H1 (cell line): ENCODE measurements around the gene ANXA7. TPM values are rescaled to one million over a fixed set of nuclear protein-coding genes. Genes with fewer than 3 reads are reported as not detected.

ENCODE experiments used
- CTCF ChIA-PET: fragments of 300-600 bp; sonication (Branson Sonifier 250); formaldehyde crosslinking; loops from one replicate; lab custom pipeline; 2021; ENCODE audit not compliant: partially characterized antibody; lab: Charles Lee
- POLR2A ChIA-PET: fragments of 300-600 bp; sonication (Branson Sonifier 250); formaldehyde crosslinking; loops from one replicate; lab custom pipeline; 2021; ENCODE audit warnings: inconsistent platforms; ENCODE audit not compliant: partially characterized antibody; lab: Charles Lee
- DNase-seq, 2 experiments: peaks; one replicate each; pipeline versions ENCODE4 v3.0.0 to v3.0.0-alpha.2; 2010 to 2022; ENCODE audit warnings: low spot score in 2 of 2, low read depth in 1 of 2, mixed read lengths in 1 of 2
- FAIRE-seq: peaks from 2 replicates; lab custom pipeline; 2011; peaks lifted over from hg19 to GRCh38; lab: Jason Lieb, UNC
- H2AFZ ChIP-seq: 2 replicates; pipeline ENCODE4 v1.8.1; 2012; ENCODE audit warnings: low read length, inconsistent platforms
- H2AK5ac ChIP-seq: 2 replicates; pipeline ENCODE4 v1.6.1; 2013; ENCODE audit warnings: low read depth, low read length
- H2BK120ac ChIP-seq: replicated peaks from 2 replicates; pipeline ENCODE3; 2013; ENCODE audit warnings: low read depth, low read length, inconsistent platforms
- H2BK12ac ChIP-seq: 2 replicates; pipeline ENCODE4 v1.6.1; 2013; ENCODE audit warnings: low read depth, low read length
- H2BK15ac ChIP-seq: 2 replicates; pipeline ENCODE4 v1.6.1; 2013; ENCODE audit warnings: low read length
- H2BK20ac ChIP-seq: 2 replicates; pipeline ENCODE4 v1.6.1; 2013; ENCODE audit warnings: low read length
- H2BK5ac ChIP-seq: 2 replicates; pipeline ENCODE4 v1.6.1; 2013; ENCODE audit warnings: low read depth, low read length
- H3K14ac ChIP-seq: 2 replicates; pipeline ENCODE4 v1.6.1; 2013; ENCODE audit warnings: inconsistent platforms; ENCODE audit not compliant: insufficient read length
- H3K18ac ChIP-seq: 2 replicates; pipeline ENCODE4 v1.6.1; 2013; ENCODE audit warnings: low read length; ENCODE audit errors: extremely low read depth
- H3K23ac ChIP-seq: 2 replicates; pipeline ENCODE4 v1.6.1; 2013; ENCODE audit warnings: inconsistent platforms; ENCODE audit not compliant: insufficient read length
- H3K23me2 ChIP-seq: 2 replicates; pipeline ENCODE4 v1.6.1; 2013; ENCODE audit warnings: low read depth, low read length
- H3K27ac ChIP-seq: 2 replicates; pipeline ENCODE4 v1.6.1; 2011; ENCODE audit warnings: low read depth, low read length, inconsistent platforms
- H3K27me3 ChIP-seq, 4 experiments: replicated peaks in 1 of 4; 1 replicate in 1 of 4; 2 replicates in 3 of 4; pipeline versions ENCODE4 v1.6.1 to v1.8.1; 2011 to 2013; ENCODE audit warnings: low read length in 3 of 4, mild to moderate bottlenecking in 3 of 4, inconsistent platforms in 2 of 4, mixed read lengths in 2 of 4, moderate library complexity in 1 of 4; ENCODE audit not compliant: control insufficient read depth in 3 of 4, insufficient read depth in 3 of 4; ENCODE audit errors: extremely low read depth in 1 of 4
- H3K36me3 ChIP-seq, 4 experiments: 2 replicates each; pipeline versions ENCODE4 v1.6.1 to v1.8.1; 2011 to 2013; ENCODE audit warnings: mild to moderate bottlenecking in 4 of 4, low read length in 3 of 4, moderate library complexity in 2 of 4, control low read depth in 1 of 4, inconsistent platforms in 1 of 4; ENCODE audit not compliant: insufficient read depth in 4 of 4, control insufficient read depth in 2 of 4
- H3K4ac ChIP-seq: replicated peaks from 2 replicates; pipeline ENCODE3; 2013; ENCODE audit warnings: low read length, low read depth, mixed read lengths, inconsistent platforms; ENCODE audit not compliant: insufficient read length
- H3K4me1 ChIP-seq, 4 experiments: replicated peaks in 1 of 4; 1 replicate in 1 of 4; 2 replicates in 3 of 4; pipeline versions ENCODE4 v1.6.1 to v1.8.1; 2011 to 2013; ENCODE audit warnings: low read length in 3 of 4, inconsistent platforms in 2 of 4, mixed read lengths in 1 of 4; ENCODE audit not compliant: insufficient read depth in 4 of 4, control insufficient read depth in 3 of 4
- H3K4me2 ChIP-seq, 2 experiments: 2 replicates each; pipeline versions ENCODE4 v1.6.1 to v1.8.1; 2011 to 2013; ENCODE audit warnings: low read depth in 2 of 2, low read length in 2 of 2, control low read depth in 1 of 2, inconsistent platforms in 1 of 2, mild to moderate bottlenecking in 1 of 2; ENCODE audit not compliant: insufficient read depth in 1 of 2
- H3K4me3 ChIP-seq, 4 experiments: fragments of 200-600, 300-600 bp in 1 of 4; sonication (generic), shearing (Covaris generic), sonication (Bioruptor Twin) in 1 of 4; 2 replicates each; pipeline versions ENCODE4 v1.5.1 to v1.8.1; 2011 to 2016; ENCODE audit warnings: low read length in 4 of 4, low read depth in 3 of 4, control low read depth in 2 of 4, inconsistent platforms in 2 of 4, mild to moderate bottlenecking in 2 of 4, mixed read lengths in 1 of 4, moderate library complexity in 1 of 4; ENCODE audit not compliant: insufficient read depth in 2 of 4; ENCODE audit errors: extremely low read depth in 1 of 4
- H3K56ac ChIP-seq: replicated peaks from 2 replicates; pipeline ENCODE3; 2013; ENCODE audit warnings: low read depth, mild to moderate bottlenecking, mixed read lengths, low read length, inconsistent platforms; ENCODE audit not compliant: insufficient read length
- H3K79me1 ChIP-seq: 2 replicates; pipeline ENCODE4 v1.6.1; 2013; ENCODE audit warnings: low read depth, low read length, control low read depth
- H3K79me2 ChIP-seq, 2 experiments: 2 replicates each; pipeline versions ENCODE4 v1.6.1 to v1.8.1; 2012 to 2013; ENCODE audit warnings: low read length in 2 of 2, mild to moderate bottlenecking in 2 of 2, inconsistent platforms in 1 of 2; ENCODE audit not compliant: insufficient read depth in 2 of 2, control insufficient read depth in 1 of 2
- H3K9ac ChIP-seq, 4 experiments: replicated peaks in 1 of 4; 1 replicate in 1 of 4; 2 replicates in 3 of 4; pipeline versions ENCODE4 v1.6.1 to v1.8.1; 2011 to 2013; ENCODE audit warnings: low read depth in 3 of 4, low read length in 3 of 4, control low read depth in 2 of 4, mild to moderate bottlenecking in 2 of 4, moderate library complexity in 2 of 4, inconsistent platforms in 1 of 4; ENCODE audit errors: extremely low read depth in 1 of 4
- H3K9me3 ChIP-seq, 2 experiments: 2 replicates each; pipeline versions ENCODE4 v1.6.1 to v1.8.1; 2012 to 2013; ENCODE audit warnings: mild to moderate bottlenecking in 2 of 2, moderate library complexity in 2 of 2, control low read depth in 1 of 2, inconsistent platforms in 1 of 2, low read depth in 1 of 2, low read length in 1 of 2, mixed read lengths in 1 of 2; ENCODE audit not compliant: insufficient read depth in 2 of 2
- H4K20me1 ChIP-seq, 2 experiments: replicated peaks in 1 of 2; 2 replicates each; pipeline versions ENCODE3 to v1.8.1; 2011 to 2013; ENCODE audit warnings: inconsistent platforms in 2 of 2, low read length in 2 of 2, mild to moderate bottlenecking in 1 of 2; ENCODE audit not compliant: insufficient read depth in 2 of 2, control insufficient read depth in 1 of 2
- H4K5ac ChIP-seq: 2 replicates; pipeline ENCODE4 v1.6.1; 2013; ENCODE audit warnings: low read length, low read depth, mixed read lengths, inconsistent platforms; ENCODE audit not compliant: insufficient read length
- H4K8ac ChIP-seq: 2 replicates; pipeline ENCODE4 v1.8.0; 2013; ENCODE audit warnings: mild to moderate bottlenecking, moderate library complexity, low read length, inconsistent platforms; ENCODE audit not compliant: insufficient read depth; ENCODE audit errors: extremely low read depth
- H4K91ac ChIP-seq: replicated peaks from 2 replicates; pipeline ENCODE3; 2013; ENCODE audit warnings: low read length, mixed read lengths, inconsistent platforms; ENCODE audit not compliant: insufficient read length
- FOSL1 ChIP-seq: IDR thresholded peaks from 2 replicates; pipeline ENCODE4 v1.6.1; 2011; ENCODE audit warnings: mild to moderate bottlenecking, low read depth, low read length, moderate library complexity; ENCODE audit not compliant: insufficient read depth
- JUND ChIP-seq: IDR thresholded peaks from 2 replicates; pipeline ENCODE4 v1.6.1; 2011; ENCODE audit warnings: mild to moderate bottlenecking, improper control_type of control experiment, low read length
- NANOG ChIP-seq: IDR thresholded peaks from 2 replicates; pipeline ENCODE4 v1.6.1; 2011; ENCODE audit warnings: low read length, low read depth, mild to moderate bottlenecking, inconsistent platforms; ENCODE audit not compliant: insufficient read depth, poor library complexity, severe bottlenecking
- WGBS, 2 experiments: shearing (Covaris generic) in 1 of 2; methylation state at CpG; one replicate each; pipeline versions ENCODE4 v1.1.6 to v1.1.7; 2013 to 2015; ENCODE audit warnings: low lambda C conversion rate in 2 of 2, mixed read lengths in 2 of 2, inconsistent platforms in 1 of 2, low coverage in 1 of 2, missing lambda C conversion rate in 1 of 2; ENCODE audit not compliant: insufficient replicate concordance in 2 of 2, insufficient coverage in 1 of 2, insufficient read length in 1 of 2; ENCODE audit errors: extremely low coverage in 1 of 2, missing lambda C conversion rate in 1 of 2; 5-methylcytosine and 5-hydroxymethylcytosine counted together
- polyA plus RNA-seq, 7 experiments: library from polyadenylated mRNA; depleted of rRNA in 3 of 7; stranded (reverse) in 5 of 7; unstranded in 2 of 7; fragments of >200 nt in 5 of 7; fragments of 200-250 nt in 2 of 7; gene quantifications; 1 replicate in 5 of 7; 2 replicates in 1 of 7; 4 replicates in 1 of 7; pipeline versions ENCODE4 v1.2.1 to v1.2.3, GENCODE V29; 2011 to 2013; ENCODE audit warnings: missing spikeins in 2 of 7, mixed read lengths in 2 of 7
- total RNA-seq: library from RNA; stranded (reverse); fragmentation: NEBNext Ultra II Directional; extraction: Animal tissue kit (Norgen Biotek cat#: 25700); gene quantifications from 2 replicates; pipeline ENCODE4 v1.2.1, GENCODE V29; 2021

ANXA7 gene
- total and polyA plus RNA-seq, 2 of the 8 experiments (the other 6 are each of a cell fraction or from before 2014, with no cell fraction given) = 37.1 to 63.6 TPM

DNA sequence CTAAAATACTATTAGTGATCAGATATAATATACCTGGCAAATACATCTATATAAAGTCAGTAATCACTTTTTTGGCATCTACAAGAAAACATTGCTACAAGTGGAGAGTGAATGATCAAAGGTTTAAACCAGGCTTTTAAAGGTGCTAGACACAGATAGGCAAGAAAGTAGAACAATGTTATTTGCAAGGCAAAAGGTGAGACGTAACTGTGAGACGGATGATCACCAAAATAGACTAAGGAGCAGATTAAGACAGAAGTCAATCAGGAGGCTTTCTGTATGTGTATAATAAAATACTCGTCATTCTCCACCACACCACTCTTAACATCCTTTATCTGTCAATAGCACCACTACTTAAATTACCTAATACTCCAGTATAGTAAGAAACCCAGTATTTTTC lies 8.3 kb downstream of the ANXA7 start:
- Histone ChIP-seq H3K79me2 (peaks cover 3 to 68% of the 10 kb centered on the region in 2 experiments; a peak in 3 of 4 replicates), H2BK120ac (no peak overlapping the region), H2AK5ac (no peak overlapping the region), H2BK5ac (no peak overlapping the region), H3K18ac (no peak overlapping the region), H3K56ac (no peak overlapping the region), H3K9ac (no peak overlapping the region), H3K4me2 (no peak overlapping the region), H3K4me3 (no peak overlapping the region), H4K8ac (no peak overlapping the region), H4K20me1 (peaks cover 0 to 7% of the 10 kb centered on the region in 2 experiments), H4K5ac (no peak overlapping the region), H3K23ac (no peak overlapping the region), H3K27ac (no peak overlapping the region), H3K23me2 (no peaks in the 10 kb centered on the region), H3K4ac (no peak overlapping the region), H2BK20ac (no peak overlapping the region), H3K9me3 (no peaks in the 10 kb centered on the region), H3K79me1 (peaks cover 4% of the 10 kb centered on the region), H4K91ac (no peak overlapping the region), H3K36me3 (no peaks in the 10 kb centered on the region), H2AFZ (no peak overlapping the region), H2BK12ac (no peak overlapping the region), H2BK15ac (no peak overlapping the region), H3K14ac (no peak overlapping the region), H3K27me3 (no peaks in the 10 kb centered on the region), H3K4me1 (no peaks in the 10 kb centered on the region)
- FAIRE-seq (no peak), DNase-seq (no peak)
- POLR2A ChIA-PET = no interaction called here
- TF ChIP-seq NANOG (no peak), FOSL1 (no peak), JUND (no peak)
- CTCF ChIA-PET = no interaction called here
- WGBS, 2 experiments = 92% methylated on average over 3 of the region's 3 CpGs; no CpG with 5 or more reads in 1 of the 2 experiments
